Kidney capillary endothelial cell (primary cell): Measurements from ENCODE around the gene DYNLT2B.
A peak's percentile ranks its signal among the peaks of the same experiment; 100 is the strongest.
"Not testable (repeated sequence)": the region's sequence is repeated elsewhere in the genome, so short reads cannot be mapped to it uniquely, and the experiment has no call there.

Experiments used
- DNase-seq: peaks from one replicate; pipeline ENCODE4 v3.0.0-alpha.2; 2018; ENCODE audit warnings: low spot score

DYNLT2B gene

DNA sequence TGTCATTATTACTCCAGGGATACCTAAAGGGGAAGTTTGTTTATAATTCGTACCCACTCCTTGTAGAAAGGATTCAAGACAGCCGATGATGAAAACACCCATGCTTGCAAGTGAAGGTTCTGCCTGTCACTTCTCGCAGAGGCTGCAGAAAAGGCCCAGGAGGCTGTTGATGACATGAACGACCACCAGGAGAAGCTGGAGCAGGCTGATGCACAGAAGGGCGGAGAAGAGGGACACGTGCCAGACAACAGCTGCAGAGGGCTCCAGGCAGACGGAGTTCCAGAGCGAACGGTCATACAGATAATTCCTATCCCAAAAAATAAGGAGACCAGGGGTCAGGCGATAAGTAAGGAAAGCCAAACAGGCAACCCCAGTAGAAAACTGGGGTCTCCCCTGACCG is 5.7 kb upstream of the DYNLT2B start:
- DNase-seq, result no peak

- no peak for DNase-seq
Observed at GRCh38 chr3:196323016-196323415, 5.0 kb upstream of the DYNLT2B start.

DNA sequence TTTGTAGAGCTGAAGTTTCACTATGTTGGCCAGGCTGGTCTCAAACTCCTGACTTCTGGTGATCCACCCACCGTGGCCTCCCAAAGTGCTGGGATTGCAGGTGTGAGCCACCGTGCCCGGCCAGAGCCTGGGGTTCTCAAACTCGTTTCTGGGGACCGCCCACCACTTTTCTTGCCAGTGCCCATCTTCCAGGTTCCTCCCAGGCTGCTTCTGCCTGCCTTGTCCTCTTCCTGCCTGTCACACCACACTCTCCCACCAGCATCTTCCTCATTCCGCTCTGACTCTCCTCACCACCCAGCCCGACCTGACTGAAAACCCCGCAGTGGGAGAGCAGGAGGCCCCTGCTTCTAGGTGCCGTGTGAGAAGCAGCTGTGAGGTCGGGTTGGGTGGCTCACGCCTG is 3.1 kb upstream of the DYNLT2B start:
- DNase-seq, result no peak

GRCh38 chr3:196320137-196320536 is 2.1 kb upstream of the DYNLT2B start:
- peak; percentile 36 for DNase-seq

DNA sequence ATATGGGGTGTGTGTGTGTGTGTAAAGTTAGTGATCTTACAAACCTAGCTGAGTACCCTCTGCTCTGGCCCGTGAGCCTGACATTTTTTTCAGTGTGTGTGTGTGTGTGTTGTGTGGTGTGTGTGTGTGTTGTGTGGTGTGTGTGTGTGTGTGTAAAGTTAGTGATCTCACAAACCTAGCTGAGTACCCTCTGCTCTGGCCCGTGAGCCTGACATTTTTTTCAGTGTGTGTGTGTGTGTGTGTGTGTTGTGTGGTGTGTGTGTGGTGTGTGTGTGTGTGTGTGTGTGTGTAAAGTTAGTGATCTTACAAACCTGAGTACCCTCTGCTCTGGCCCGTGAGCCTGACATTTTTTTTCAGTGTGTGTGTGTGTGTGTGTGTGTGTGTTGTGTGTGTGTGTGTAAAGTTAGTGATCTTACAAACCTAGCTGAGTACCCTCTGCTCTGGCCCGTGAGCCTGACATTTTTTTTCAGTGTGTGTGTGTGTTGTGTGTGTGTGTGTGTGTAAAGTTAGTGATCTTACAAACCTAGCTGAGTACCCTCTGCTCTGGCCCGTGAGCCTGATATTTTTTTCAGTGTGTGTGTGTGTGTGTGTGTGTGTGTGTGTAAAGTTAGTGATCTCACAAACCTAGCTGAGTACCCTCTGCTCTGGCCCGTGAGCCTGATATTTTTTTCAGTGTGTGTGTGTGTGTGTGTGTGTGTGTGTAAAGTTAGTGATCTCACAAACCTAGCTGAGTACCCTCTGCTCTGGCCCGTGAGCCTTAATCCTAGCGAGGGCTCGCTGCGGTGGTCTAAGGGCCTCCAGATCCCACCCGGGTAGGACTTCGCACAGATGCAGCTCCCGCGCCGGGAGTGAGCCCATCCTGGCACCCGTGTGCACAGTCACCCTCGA is 997 bp downstream of the DYNLT2B start:
- DNase-seq, result not testable (repeated sequence)

GRCh38 chr3:196315821-196316220 is 2.2 kb downstream of the DYNLT2B start:
- no peak for DNase-seq

GRCh38 chr3:196314597-196314996 is 3.4 kb downstream of the DYNLT2B start:
- no peak for DNase-seq

DNA sequence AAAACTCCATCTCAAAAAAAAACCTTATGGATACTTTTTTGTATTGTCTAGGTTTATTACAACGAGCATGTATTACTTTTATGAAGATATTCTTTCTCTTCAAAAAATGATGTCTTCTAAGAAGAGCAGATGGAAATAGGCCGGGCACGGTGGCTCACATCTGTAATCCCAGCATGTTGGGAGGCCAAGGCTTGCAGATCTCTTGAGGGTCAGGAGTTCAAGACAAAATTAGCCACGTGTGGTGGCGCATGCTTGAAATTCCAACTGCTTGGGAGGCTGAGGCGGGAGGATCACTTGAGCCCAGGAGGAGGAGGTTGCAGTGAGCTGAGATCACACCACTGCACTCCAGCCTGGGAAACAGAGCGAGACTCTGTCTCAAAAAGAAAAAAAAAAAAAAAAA is 4.0 kb downstream of the DYNLT2B start:
- not testable (repeated sequence) for DNase-seq

DNA sequence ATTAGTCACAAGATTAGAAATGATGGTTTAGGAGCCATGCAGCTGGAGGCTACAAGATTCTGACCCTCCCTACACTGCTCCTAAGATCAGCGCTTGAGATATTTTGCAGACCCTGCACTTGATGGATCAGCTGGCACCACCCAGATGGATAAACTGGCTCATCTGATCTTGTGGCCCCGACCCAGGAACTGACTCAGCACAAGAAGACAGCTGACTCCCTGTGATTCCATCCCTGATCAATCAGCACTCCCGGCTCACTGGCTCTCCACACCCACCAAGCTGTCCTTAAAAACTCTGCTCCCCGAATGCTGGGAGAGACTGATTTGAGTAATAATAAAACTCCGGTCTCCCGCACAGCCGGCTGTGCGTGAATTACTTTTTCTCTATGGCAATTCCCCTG is 15.1 kb downstream of the DYNLT2B start:
- not testable (repeated sequence) for DNase-seq

- DNase-seq, result not testable (repeated sequence)
Observed at GRCh38 chr3:196302551-196302950, 15.5 kb downstream of the DYNLT2B start.

GRCh38 chr3:196298521-196298920 is 19.5 kb downstream of the DYNLT2B start:
- DNase-seq, result no peak

GRCh38 chr3:196292286-196292923 is 25.6 kb downstream of the DYNLT2B start:
- no peak for DNase-seq

GRCh38 chr3:196288141-196288460 is 29.9 kb downstream of the DYNLT2B start:
- peak; percentile 43 for DNase-seq

- DNase-seq, result peak; percentile 95
Observed at GRCh38 chr3:196287440-196288140, 30.4 kb downstream of the DYNLT2B start, which contains the start of gene PCYT1A. PCYT1A (minus strand) TSS chr3:196287726; CDS start chr3:196270531, 17,195 bp downstream.

DNA sequence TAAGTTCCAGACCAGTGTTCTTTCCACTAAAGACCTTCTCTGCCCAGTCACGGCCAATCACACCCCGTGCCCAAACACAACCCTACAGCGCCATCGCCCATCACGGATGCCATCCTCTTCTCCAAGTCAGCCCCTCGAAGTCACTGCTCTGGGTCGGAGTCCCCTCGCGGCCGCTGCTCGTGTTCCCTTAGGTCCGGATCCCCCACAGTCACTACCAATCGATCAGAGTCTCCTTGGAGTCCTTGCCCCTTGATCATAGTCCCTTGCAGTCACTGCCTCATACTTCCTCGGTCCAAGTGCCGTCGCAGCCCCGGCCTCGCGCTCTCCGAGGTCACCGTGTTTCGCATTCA is 31.0 kb downstream of the DYNLT2B start:
- DNase-seq, result no peak

GRCh38 chr3:196284396-196284795 is 33.6 kb downstream of the DYNLT2B start:
- no peak for DNase-seq

DNA sequence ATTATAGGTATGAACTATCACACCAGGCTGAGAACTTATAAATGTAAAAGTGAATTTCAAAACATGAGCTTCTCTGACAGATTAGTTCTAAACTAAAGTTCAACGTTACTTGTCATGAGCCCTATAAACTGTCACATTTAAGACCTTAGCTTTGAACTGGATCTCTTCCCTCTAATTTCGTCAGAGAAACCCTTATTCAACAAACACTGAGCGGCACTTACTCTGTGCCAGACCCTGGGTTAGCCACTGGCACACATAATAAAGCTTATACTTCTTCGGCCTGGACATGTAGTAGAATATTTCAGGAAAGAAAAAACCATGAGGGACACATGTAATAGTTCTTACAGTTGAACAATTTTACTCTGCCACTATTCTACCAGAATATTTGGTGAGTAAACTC is 36.1 kb downstream of the DYNLT2B start:
- no peak for DNase-seq

GRCh38 chr3:196280689-196281440 is 37.2 kb downstream of the DYNLT2B start:
- DNase-seq, result no peak

DNA sequence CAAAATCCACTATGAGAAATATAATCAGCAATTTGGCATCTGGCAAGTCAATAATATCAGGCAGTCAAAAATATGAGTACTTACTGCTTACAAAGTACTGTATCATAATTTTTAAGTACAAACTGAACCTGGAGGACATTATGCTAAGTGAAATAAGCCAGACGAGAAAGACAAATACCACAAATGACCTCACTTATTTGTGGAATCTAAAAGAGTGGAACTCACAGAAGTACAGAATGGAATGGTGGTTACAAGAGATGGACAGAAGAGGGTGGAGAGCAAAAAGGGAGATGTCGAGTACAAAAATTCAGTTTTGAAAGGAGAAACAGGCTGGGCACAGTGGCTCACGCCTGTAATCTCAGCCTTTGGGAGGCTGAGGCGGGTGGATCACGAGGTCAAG is 42.9 kb downstream of the DYNLT2B start:
- DNase-seq, result no peak

DNA sequence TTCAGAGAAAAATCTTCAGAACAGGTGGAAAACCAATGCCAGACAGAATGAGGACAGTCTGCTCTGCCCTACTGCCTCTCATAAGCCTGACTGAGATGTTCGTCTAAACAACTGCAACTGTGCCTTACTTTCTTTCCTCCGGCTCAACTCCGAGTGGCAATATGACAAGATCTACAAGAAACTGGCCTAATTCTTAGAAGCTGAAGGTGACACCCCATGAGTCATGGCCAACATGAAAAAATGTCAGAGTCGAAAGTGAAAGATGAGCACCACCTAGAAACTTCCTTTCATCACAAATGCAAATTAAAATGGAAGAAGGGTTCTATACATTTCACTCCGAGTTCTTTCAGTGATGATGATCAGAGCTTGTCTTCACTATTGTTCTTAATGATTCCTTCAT is 43.5 kb downstream of the DYNLT2B start:
- no peak for DNase-seq

GRCh38 chr3:196273655-196274054 is 44.4 kb downstream of the DYNLT2B start:
- no peak for DNase-seq

DNA sequence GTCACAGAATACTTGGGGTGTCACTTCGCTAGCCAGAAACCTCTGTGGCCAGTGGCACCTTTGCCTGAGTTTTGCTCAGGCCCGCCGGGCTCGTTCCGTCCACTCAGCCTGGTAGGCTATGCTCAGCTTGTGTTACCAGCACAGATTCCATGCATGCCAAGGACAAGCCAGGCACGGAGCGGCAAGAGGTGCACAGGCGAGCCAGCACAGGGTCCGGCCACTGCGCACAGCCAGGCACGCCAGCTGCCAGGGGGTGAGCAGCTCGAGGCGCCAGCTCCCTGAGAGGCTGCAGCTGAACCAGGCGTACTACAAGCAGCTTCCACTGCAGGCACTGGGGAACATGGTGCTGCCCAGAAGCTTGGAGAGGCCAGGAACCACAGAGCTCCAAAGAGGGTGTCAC is 45.2 kb downstream of the DYNLT2B start:
- DNase-seq, result no peak
